ENCODE measurements around the gene NXPE3. TPM values are rescaled to one million over a fixed set of nuclear protein-coding genes. Genes with fewer than 3 reads are reported as not detected.

NXPE3 gene
- total and polyA plus RNA-seq, 9 of the 15 experiments (the other 6 are each of a cell fraction or from before 2014, with no cell fraction given): 0.25 to 2.5 (median 0.95) TPM

DNA sequence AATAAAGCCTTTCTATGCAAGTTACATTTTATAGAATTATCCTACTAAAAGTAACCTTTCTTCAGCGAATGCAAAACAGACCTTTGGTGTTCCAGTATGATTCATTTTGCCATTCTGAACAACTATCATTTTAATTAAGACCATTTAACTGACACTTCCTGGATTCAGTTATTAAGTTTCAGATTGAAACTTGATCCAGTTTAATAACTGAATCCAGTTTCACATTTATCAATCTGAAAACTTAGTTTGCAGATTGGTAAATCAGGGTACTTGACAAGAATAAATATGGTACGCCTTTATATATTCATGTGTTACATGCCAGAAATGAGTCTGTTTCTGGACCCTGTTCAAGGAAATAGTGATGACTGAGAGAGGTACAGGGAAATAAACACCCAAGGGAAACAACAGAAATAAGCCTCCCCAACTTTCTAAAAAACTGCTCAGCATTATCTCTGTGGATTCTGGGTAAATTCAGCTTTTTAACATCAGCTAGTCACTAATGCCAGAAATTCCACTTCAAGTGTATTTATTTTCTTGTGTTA is 47.0 kb downstream of the NXPE3 start:
- Histone ChIP-seq H3K9me3 (replicated peaks; ENCODE audit: control insufficient read depth, insufficient read depth, low read depth, low read length) (no peaks in the 10 kb centered on the region), H3K36me3 (ENCODE audit: control insufficient read depth, insufficient read depth, low read length) (no peaks in the 10 kb centered on the region), H3K9ac (ENCODE audit: insufficient read depth in 1 of 2, low read depth in 2 of 2, low read length in 2 of 2) (no peak overlapping the region), H3K4me3 (no peak overlapping the region), H2AFZ (ENCODE audit: low read depth, low read length) (no peak overlapping the region), H3K9me1 (ENCODE audit: control insufficient read depth, insufficient read depth, low read length) (no peaks in the 10 kb centered on the region), H3K4me2 (ENCODE audit: insufficient read depth, low read length) (no peak overlapping the region), H3K27me3 (ENCODE audit: control insufficient read depth in 2 of 2, insufficient read depth in 2 of 2, low read length in 2 of 2) (no peaks in the 10 kb centered on the region), H3K27ac (ENCODE audit: extremely low read depth, low read depth, low read length) (no peak overlapping the region), H4K20me1 (replicated peaks; ENCODE audit: control insufficient read depth, insufficient read depth, low read length) (no peaks in the 10 kb centered on the region), H3K4me1 (replicated peaks in 1 of 2; ENCODE audit: control insufficient read depth in 2 of 2, insufficient read depth in 2 of 2, low read length in 2 of 2) (peaks cover 3 to 5% of the 10 kb centered on the region in 2 experiments; a peak in 3 of 5 replicates), H3K79me2 (ENCODE audit: control insufficient read depth, insufficient read depth, low read length) (no peaks in the 10 kb centered on the region)
- ChIA-PET CTCF (ENCODE audit: low intra/inter-chr PET ratio) (no interaction called here), POLR2A (no interaction called here)
- intact Hi-C loops (cut with micrococcal nuclease): no loop called here
- 58% methylated on average over 2 of the region's 2 CpGs for WGBS (ENCODE audit: insufficient coverage, low coverage, missing lambda C conversion rate)
- in situ Hi-C loops (cut with MboI): no loop called here
- DNase-seq (ENCODE audit: extremely low read depth in 1 of 4, low spot score in 3 of 4) (no peak), FAIRE-seq (no peak), ATAC-seq (no peak)
- BruUV-seq (replicated peaks): no TSS peak
- TF ChIP-seq, protein P1, sequence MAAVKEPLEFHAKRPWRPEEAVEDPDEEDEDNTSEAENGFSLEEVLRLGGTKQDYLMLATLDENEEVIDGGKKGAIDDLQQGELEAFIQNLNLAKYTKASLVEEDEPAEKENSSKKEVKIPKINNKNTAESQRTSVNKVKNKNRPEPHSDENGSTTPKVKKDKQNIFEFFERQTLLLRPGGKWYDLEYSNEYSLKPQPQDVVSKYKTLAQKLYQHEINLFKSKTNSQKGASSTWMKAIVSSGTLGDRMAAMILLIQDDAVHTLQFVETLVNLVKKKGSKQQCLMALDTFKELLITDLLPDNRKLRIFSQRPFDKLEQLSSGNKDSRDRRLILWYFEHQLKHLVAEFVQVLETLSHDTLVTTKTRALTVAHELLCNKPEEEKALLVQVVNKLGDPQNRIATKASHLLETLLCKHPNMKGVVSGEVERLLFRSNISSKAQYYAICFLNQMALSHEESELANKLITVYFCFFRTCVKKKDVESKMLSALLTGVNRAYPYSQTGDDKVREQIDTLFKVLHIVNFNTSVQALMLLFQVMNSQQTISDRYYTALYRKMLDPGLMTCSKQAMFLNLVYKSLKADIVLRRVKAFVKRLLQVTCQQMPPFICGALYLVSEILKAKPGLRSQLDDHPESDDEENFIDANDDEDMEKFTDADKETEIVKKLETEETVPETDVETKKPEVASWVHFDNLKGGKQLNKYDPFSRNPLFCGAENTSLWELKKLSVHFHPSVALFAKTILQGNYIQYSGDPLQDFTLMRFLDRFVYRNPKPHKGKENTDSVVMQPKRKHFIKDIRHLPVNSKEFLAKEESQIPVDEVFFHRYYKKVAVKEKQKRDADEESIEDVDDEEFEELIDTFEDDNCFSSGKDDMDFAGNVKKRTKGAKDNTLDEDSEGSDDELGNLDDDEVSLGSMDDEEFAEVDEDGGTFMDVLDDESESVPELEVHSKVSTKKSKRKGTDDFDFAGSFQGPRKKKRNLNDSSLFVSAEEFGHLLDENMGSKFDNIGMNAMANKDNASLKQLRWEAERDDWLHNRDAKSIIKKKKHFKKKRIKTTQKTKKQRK (IDR thresholded peaks at IDR 0.05; ENCODE audit: borderline replicate concordance, low read depth, low read length): no peak
- TF ChIP-seq, protein P2, sequence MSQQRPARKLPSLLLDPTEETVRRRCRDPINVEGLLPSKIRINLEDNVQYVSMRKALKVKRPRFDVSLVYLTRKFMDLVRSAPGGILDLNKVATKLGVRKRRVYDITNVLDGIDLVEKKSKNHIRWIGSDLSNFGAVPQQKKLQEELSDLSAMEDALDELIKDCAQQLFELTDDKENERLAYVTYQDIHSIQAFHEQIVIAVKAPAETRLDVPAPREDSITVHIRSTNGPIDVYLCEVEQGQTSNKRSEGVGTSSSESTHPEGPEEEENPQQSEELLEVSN (IDR thresholded peaks at IDR 0.05; ENCODE audit: borderline replicate concordance in 1 of 2, extremely low read depth in 1 of 2, insufficient read depth in 1 of 2, insufficient read length in 1 of 2, low read depth in 1 of 2, low read length in 1 of 2, poor library complexity in 1 of 2, severe bottlenecking in 1 of 2): no peak
- TF ChIP-seq SRSF7 (optimal IDR thresholded peaks at IDR 0.05; ENCODE audit: low read depth, low read length) (no peak), ZBTB8A (IDR thresholded peaks at IDR 0.05; ENCODE audit: partially characterized antibody) (no peak), GATA2 (CRISPR knock-in tag; IDR thresholded peaks at IDR 0.05) (no peak), RNF2 (IDR thresholded peaks at IDR 0.05) (no peak), CBFA2T3 (IDR thresholded peaks at IDR 0.05) (no peak), ZBTB7A (IDR thresholded peaks at IDR 0.05; ENCODE audit: borderline replicate concordance, control insufficient read depth, low read depth, low read length) (no peak), ZNF212 (CRISPR knock-in tag; IDR thresholded peaks at IDR 0.05) (no peak)
- TF ChIP-seq, protein P3, sequence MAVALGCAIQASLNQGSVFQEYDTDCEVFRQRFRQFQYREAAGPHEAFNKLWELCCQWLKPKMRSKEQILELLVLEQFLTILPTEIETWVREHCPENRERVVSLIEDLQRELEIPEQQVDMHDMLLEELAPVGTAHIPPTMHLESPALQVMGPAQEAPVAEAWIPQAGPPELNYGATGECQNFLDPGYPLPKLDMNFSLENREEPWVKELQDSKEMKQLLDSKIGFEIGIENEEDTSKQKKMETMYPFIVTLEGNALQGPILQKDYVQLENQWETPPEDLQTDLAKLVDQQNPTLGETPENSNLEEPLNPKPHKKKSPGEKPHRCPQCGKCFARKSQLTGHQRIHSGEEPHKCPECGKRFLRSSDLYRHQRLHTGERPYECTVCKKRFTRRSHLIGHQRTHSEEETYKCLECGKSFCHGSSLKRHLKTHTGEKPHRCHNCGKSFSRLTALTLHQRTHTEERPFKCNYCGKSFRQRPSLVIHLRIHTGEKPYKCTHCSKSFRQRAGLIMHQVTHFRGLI (CRISPR knock-in tag; IDR thresholded peaks at IDR 0.05): no peak

All from K562 (cell line).